KBM-7 (cell line): ENCODE results near the gene TMEM59L.

Experiments used
- DNase-seq: peaks from one replicate; pipeline ENCODE4 v3.0.0-alpha.2; 2015
- in situ Hi-C: fragments of 300-500 bp; cut with MboI; formaldehyde crosslinking; loops from 2 replicates; pipeline ENCODE4 v1.14.3; 2020; ENCODE audit warnings: low sequenced_read_pairs, low pct_unique_long_range_greater_than_20kb, mixed read lengths

TMEM59L gene

DNA sequence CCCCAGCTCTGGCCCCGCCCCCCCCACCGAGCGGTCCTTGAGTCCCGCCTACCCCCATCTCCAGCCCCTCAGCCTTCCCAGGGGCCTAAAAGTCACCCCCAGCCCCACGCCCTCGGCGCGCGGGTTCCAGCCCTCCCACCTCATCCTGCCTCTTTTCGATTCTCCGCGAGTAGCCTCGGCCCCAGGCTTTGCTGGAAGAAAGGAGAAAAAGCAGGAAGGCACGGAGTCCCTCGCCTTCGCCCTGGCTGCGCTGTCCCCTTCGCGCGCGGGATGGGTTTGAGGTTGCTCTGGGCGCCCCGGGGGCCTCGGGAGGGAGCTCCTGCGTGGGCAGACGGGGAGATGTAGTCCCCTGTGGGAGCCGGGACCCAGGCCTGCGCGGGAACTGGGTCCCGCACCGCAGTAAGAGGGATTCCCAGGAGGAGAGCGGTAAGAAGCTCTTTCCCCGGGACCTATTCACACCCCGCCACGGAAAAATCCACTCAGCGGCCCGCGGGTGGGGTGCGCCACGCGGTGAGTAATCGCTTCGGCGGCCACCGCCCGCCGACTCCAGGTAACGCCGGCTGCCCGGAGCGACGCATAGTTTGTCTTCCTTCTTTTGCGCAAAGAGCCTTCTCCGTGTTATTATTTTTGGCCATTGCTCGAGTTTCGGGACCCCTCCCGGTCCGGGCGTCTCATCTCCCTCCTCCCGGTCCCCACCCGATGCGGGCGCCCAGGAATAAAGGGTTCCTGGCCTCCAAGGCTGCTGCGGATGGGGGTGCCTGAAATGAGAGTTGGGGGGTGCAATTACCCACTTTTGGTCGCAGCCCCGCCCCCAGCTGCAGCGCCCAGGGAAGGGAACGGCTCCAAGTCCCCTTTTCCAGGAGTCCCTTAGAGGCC is 5.2 kb upstream of the TMEM59L start:
- in situ Hi-C loops: no loop called here
- DNase-seq: no peak

DNA sequence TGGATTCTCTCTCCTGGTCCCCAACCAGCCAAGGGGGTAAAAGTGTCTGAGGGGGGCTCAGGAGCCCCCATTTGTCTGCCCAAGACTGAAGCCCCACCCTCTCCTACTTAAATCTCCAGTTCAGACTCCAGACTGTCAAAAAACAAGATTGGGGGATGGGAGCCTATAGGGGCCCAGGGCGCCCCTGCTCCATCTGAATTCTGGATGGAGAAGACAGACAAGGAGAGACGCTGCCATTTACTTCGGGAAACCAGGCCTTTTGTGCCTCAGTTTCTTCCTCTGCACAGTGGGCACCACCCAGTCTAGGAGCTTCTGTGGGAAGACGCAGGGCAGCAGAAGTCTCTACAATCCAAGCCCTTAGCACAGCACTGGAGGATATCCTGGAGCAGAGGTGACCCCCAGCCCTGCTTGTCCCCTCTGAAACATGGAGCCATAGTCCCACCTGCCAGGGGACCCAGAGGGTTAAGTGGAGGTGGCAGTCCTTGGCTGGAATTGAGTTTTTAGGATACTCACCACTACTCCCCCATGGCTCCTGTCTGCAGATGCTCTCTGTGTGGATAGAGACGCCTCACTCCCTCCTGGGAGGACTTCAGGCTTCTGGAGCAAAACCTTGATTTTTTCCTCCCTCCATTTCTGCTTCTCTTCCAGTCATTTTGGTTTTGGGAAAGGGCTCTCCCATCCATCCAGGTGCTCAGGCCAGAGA is 4.4 kb upstream of the TMEM59L start:
- in situ Hi-C loops: no loop called here
- no peak for DNase-seq

DNA sequence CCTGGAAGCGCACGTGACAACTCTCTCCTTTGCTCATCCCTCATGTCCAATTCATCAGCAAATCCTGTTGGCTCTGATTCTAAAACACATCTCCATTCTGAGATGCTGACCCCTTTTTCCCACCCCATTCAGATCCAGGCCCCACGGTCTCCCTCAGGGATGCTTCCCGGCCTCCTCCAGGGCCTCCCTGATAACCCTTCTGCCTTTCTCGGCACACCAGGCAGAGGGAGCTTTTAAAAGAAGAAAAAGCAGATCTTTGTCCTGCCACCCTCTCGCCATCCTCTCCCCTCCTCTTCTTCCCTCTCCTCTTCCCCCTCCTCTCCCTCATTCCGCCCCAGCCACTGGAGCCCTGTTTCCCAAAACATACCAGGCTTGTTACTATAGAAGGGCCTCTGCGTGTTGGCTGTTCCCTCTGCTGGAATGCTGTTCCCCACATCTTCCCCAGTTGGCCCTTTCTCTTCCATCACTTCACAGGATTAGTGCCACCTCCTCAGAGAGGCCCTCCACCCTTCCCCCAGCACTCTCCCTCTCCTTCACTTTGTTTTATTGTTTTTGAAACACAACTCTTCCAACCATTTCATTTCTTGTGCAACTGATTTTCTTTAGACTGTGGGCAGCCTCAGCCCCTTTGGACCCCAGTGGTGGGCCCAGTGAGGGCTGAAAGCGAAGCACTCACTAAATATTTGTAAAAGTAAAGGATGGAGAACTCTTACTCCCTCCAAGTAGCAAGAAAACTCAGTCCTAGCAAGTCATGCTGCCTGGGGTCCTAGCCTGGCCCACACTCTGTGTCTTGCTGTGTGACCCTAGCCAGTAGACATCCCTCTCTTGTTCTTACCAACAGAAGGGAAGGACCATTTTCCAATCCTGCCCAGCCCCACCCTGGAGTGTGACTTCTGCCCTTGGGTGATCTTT is 3.6 kb upstream of the TMEM59L start:
- in situ Hi-C loops: no loop called here
- no peak for DNase-seq

DNA sequence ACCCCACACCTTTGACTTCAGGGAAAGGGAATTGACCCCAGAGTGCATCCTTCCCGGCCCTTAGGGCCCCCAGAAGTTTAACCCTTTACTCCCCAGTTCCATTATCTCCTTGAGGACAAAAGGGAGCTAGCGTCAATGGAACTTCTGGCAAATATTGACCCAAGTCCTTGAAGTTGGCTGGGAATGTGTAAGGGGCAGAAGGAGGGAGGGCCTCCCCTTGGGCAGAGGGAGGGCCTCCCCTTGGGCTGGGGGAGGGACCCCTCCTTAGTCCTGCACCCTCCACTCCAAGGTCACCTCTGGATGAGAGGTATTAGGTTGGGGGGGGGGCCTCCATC is 3.0 kb upstream of the TMEM59L start:
- in situ Hi-C loops: no loop called here
- DNase-seq: no peak

DNA sequence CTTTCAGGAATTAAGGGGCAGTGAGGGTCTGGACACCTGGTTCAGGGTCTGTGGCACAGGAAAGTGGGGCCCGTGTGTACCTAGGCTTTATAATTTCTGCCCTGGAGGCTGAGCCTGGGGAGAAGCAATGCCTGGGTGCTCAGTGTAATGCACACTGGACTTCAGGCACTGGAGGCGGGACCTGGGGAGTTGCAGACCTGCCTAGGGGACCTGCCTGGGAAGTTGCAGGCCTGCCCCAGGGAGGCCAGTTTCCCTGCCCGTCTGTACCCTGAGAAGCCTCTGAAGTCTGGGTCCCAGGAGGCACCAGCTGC is 2.5 kb upstream of the TMEM59L start:
- in situ Hi-C loops: no loop called here
- no peak for DNase-seq

DNA sequence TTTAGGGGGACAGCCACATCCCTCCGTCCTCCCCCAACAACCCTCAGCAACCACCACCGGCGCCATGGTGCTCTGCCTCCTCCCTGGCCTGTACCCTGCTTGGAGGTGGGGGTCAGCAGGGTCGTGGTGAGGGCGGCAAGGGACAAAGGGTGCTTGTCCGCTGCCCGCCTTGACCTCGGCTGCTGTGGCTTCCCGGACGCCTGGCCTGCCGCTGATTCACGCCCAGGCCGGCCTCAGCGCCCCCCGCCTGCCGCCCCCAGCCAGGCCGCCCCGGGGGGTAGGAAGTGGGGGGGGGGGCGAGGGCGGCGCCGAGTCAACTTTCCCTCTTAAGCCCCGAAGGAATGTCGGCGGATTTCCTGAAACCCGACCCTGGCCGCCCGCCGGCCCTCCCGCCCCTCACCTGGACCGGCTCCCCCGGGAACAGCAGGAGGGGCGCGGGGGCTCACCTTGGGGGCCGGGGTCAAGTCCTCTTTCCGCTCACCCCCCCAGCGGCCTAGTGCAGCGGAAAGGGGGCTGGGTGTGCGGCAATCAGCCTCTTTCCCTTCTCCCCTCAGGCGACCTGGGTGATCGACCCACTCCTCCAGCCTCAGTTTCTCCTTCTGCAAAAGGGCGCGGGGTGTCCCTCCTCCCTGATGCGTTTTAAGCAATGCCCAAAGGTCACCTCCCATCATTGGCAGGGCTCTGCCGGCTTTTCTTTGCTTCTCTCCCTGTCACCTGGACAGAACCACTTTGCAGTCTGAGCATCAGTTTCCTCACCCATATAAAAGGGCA is 1.9 kb upstream of the TMEM59L start:
- DNase-seq: no peak
- in situ Hi-C loops: no loop called here

DNA sequence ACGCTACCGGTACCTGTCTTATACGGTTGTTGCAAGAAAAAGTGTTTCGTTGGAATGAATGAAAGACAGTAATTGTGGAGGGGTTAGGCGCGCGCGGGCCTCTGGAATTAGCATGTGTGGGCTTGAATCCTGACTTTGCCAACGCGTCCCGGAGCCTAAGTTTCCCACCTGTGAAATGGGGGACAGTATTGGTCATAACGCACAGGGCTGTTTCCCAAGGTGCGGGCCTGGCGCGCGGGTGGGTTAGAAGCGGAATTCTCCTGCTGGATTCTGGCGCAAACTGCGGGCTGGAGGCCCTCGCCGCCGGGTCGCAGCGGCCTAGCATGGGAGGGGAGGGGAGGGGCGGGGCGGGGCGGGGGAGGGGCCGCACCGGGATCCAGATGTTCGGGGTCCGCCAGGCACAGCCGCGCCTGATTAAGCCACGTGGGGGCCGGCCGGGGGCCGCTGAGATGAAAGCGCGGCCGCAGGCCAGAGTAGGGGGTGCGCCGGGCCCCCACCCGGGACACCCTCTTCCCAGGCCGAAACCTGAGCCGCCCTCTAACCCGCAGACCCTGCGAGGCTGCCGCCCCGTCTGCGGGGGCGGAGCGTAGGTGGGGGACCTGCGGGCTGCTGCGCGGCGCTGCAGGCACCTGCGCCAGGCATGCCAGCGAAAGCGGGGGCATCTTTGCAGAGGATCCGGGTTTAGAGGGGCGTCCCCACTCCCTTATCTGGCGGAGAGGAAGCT is 1.2 kb upstream of the TMEM59L start:
- in situ Hi-C loops: no loop called here
- no peak for DNase-seq

DNA sequence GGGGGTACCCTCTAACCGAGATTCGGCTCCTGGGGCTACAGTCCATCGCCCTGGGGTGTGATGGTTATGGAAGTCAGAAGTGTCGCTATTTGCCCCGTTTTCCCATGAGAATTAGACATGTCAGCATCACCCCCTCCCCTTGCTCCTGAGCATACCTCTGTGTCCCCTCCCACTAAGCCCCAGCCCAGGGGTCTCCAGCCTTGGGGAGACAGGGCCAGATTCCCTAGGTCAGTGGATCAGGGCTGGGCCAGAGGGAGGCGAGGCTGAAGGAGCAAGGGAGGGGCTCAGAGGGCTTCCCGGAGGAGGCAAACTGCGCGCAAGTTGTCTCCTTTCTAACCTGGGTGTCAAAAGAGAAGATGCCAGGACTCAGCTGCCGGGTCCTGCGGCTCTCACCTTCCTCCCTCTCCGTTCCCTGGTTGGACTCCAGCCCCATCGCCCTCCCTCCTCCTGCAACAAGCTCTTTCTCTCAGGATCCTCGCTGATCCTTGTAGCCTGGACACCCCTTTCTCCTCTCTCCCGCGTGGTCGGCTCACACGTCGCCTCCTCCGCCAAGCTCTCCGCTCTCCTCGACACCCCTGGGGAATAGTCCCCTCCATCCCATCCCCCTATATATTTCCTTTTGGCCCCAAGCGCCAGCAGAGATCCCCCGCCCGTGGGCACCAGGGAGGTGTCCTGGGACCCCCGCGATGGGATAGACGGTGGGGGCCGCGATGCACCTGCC is 459 bp upstream of the TMEM59L start:
- no peak for DNase-seq

DNA sequence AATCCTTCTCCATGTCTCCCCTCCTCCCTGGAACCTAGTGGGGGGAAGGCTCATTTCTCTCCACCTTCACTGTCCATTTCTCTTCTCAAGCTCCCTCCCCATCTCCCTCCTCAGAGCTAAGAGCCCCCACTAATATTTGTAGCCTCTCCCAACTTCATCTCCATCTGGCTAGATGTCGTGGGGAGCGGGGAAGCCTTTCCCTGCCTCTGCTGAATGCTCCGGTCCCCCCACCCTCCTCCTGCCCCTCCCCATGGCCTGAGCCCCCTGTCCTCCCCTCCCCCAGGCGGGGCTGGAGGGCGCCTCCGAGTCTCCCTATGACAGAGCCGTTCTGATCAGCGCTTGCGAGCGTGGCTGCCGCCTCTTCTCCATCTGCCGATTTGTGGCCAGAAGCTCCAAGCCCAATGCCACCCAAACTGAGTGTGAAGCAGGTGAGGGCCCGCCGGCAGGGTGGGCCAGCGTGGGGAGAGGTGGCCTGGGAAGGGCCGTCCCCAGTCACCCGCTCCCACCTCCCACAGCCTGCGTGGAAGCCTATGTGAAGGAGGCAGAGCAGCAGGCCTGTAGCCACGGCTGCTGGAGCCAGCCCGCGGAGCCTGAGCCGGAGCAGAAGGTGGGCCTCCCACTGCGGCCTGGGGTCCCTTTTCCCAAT is 1.0 kb downstream of the TMEM59L start:
- in situ Hi-C loops: no loop called here

More for the DNA sequence above, 459 bp upstream of the TMEM59L start:
- in situ Hi-C loops: no loop called here

DNA sequence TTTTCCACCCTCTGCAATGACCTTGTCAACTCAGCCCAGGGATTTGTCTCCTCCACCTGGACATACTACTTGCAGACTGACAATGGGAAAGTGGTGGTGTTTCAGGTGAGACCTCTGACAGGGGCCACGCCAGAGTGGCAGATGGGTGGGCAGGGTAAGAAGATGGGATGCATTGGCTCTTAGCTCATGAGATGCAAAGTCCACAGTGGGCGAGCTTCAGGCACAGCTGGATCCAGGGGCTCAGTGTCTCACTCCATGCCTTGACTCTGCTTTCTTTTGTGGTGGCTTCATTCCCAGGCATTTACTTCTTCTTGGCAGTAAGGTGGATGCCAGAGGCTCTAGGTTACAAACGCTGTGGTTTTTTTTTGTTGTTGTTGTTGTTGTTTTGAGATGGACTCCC is 3.4 kb downstream of the TMEM59L start:
- in situ Hi-C loops: no loop called here
- no peak for DNase-seq

More for the DNA sequence above, 1.0 kb downstream of the TMEM59L start:
- DNase-seq: no peak

DNA sequence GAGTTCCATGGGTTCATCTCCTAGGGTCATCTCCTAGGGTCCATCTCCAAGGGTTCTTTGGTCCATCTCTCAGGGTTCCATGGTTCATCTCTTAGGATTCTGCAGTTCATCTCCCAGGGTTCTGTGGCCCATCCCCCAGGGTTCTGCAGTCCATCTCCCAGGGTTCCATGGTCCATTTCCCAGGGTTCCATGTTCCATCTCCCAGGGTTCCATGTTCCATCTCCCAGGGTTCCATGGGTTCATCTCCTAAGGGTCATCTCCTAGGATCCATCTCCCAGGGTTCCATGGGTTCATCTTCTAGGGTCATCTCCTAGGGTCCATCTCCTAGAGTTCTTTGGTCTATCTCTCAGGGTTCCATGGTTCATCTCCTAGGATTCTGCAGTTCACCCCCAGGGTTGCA is 4.9 kb downstream of the TMEM59L start:
- in situ Hi-C loops: no loop called here
- DNase-seq: no peak

DNA sequence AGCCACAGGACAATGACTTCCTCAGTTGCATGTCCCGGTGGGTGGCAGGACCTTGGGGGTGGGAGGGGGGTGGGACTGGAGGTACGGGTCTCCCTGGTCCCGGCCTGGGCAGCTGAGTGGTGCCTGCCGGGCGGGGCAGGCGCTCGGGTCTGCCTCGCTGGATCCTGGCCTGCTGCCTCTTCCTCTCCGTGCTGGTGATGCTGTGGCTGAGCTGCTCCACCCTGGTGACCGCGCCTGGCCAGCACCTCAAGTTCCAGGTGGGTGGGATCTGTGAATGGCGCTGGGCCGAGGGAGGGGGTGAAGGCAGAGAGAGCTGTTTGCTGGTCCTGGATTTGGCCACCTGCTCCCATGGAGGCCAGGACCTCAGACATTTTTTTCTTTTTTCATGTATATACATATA is 5.6 kb downstream of the TMEM59L start:
- in situ Hi-C loops: no loop called here
- no peak for DNase-seq

DNA sequence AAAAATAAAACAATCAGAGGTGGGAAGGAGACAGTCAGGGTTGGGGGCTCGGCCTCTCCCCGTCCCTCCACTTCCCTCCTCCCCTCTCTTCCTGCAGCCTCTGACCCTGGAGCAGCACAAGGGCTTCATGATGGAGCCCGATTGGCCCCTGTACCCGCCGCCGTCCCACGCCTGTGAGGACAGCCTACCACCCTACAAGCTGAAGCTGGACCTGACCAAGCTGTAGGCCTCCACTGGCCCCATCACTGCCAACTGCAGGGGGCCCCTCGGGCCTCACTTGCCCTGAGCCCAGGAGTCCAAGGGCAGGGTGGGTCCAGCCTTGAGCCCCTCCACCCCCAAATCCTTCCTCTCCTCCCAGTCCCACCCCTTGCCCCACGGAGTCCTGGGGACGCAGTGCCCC is 7.6 kb downstream of the TMEM59L start:
- no peak for DNase-seq
- in situ Hi-C loops: no loop called here

DNA sequence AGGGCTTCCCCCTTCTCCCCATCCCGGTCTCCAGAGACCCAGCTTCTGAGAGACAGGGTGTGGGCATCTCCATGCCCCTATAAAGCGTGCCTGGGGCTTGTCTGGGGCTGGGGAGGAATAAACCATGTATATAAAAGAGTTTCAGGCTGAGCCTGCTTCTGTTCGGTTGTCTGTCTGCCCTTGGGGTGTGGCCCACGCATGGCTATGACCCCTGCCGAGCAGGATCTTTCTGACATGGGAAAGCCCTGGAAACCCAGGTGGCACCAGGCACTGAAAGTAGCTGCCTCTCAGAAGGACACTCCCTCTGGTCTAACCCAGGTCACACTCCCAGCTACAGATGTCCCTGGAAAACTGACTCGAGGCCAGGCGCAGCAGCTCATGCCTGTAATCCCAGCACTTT is 8.2 kb downstream of the TMEM59L start:
- in situ Hi-C loops: no loop called here
- DNase-seq: no peak

DNA sequence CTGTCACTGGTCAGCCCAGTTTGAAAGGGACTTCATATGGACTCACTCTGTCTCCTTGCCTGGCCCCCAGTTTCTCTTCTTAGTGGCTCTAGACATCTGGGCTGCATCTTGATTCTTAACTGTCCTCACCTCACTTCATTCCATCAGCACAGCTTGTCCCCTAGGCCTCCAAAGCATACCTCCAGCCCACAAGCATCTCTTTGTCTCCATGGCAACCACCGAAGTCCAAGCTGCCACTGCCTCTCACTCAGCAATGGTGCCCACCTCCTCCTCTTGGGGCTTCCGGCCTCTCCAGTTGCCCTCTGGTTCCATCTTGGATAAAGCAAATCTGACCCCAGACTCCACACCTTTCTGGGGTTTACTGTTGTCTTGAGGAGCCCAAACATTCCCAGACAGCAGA is 14.2 kb downstream of the TMEM59L start:
- DNase-seq: no peak
- in situ Hi-C loops: no loop called here

DNA sequence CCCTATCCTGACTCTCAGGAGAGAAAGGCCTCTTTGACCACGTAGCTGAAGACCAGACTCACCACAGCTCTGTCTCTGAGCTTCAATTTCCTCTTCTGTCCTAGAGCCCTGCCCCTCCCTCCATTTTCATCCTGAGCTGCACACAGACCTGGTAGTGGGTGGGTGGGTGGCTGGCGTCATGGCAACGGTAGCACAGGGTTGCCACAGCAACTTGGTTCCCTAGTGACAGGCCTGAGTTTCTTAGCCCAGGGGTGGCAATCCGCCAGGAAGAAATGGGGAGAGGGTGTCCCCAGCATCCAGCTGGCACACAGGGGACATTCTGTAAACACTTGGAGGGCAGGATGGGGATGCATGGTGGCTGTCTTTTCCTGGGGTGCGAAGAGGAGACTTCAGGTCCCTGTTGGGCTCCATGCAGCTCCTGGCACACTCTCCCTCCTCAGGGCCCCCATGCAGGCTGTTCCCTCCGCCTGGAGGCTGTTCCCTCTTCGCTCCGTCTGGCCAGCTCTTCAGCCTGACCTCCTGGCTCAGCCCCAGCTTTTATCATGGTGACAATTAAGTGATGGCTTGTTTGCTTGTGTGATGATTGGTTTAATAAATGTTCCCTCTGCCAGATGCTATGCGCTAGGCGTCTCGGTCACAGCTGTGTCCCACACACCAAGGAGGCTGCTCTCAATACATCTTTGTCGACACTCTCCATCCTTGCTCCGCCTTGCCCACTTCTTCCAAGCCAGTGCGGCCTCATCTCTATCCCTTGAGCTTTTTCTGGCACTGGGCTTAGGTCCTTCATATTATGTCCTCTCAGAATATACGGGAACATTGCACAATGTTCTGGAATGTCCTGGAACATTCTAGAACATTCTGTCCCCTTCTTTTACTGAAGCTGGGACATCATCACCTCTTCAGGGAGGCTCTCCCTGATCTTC is 16.8 kb downstream of the TMEM59L start:
- in situ Hi-C loops: no loop called here
- no peak for DNase-seq

DNA sequence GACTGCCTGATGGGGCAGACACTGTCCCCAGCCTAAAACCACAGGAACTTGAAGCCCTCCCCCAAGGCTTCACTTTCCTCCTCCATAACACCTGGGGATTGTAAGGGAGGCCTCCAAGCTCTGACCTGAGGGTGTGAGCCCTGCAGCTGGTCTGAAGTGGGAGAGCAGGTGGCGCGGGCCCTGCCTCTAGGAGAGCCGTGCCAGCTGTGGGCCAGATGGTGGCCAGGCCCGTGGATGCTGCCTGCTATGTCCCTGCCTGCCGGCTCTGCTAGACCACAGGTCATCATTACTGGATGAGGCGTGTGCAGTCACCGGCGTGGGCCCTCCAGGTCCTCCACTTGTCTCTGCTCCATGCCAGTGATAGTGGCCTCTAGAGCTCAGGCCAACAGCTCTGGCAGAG is 20.7 kb downstream of the TMEM59L start:
- DNase-seq: no peak
- in situ Hi-C loops: no loop called here
